Liver (tissue), 9 donors: Measurements from ENCODE around the gene FSTL1. TPM values are rescaled to one million over a fixed set of nuclear protein-coding genes. Genes with fewer than 3 reads are reported as not detected.

Experiments used
- DNase-seq: peaks from one replicate; pipeline ENCODE4 v3.0.0-alpha.2; 2017; ENCODE audit warnings: low spot score
- H3K27ac ChIP-seq, 2 donors: one replicate each; pipeline ENCODE4 v1.7.0; 2013; ENCODE audit warnings: inconsistent platforms in 2 of 2, low read length in 2 of 2, control low read depth in 1 of 2, low read depth in 1 of 2, mild to moderate bottlenecking in 1 of 2
- H3K27me3 ChIP-seq, 4 donors: one replicate each; pipeline versions ENCODE4 v1.6.1 to v1.7.0; 2013; ENCODE audit warnings: low read length in 3 of 4, inconsistent platforms in 1 of 4, mild to moderate bottlenecking in 1 of 4, moderate library complexity in 1 of 4; ENCODE audit not compliant: control insufficient read depth in 4 of 4, insufficient read depth in 4 of 4
- H3K36me3 ChIP-seq, 4 donors: one replicate each; pipeline versions ENCODE4 v1.6.1 to v1.7.0; 2013; ENCODE audit warnings: low read length in 3 of 4, mild to moderate bottlenecking in 3 of 4, low read depth in 1 of 4, moderate library complexity in 1 of 4; ENCODE audit not compliant: control insufficient read depth in 4 of 4, insufficient read depth in 3 of 4
- H3K4me1 ChIP-seq, 4 donors: one replicate each; pipeline versions ENCODE4 v1.6.1 to v1.7.0; 2013; ENCODE audit warnings: low read length in 3 of 4, mild to moderate bottlenecking in 3 of 4, moderate library complexity in 1 of 4; ENCODE audit not compliant: control insufficient read depth in 4 of 4, insufficient read depth in 4 of 4
- H3K4me3 ChIP-seq, 3 donors: one replicate each; pipeline versions ENCODE4 v1.6.1 to v1.7.0; 2013; ENCODE audit warnings: low read length in 3 of 3, control low read depth in 1 of 3, low read depth in 1 of 3, mild to moderate bottlenecking in 1 of 3
- H3K9ac ChIP-seq, 2 donors: one replicate each; pipeline ENCODE4 v1.7.0; 2013; ENCODE audit warnings: low read length in 2 of 2, mild to moderate bottlenecking in 2 of 2, moderate library complexity in 2 of 2, control low read depth in 1 of 2, low read depth in 1 of 2
- H3K9me3 ChIP-seq, 4 donors: one replicate each; pipeline versions ENCODE4 v1.6.1 to v1.7.0; 2013; ENCODE audit warnings: low read length in 3 of 4; ENCODE audit not compliant: control insufficient read depth in 4 of 4
- EGR1 ChIP-seq, 2 donors: IDR thresholded peaks; 2 replicates each; pipeline ENCODE4 v1.6.1; 2016 to 2018; ENCODE audit warnings: antibody characterized with exemption in 2 of 2, low read depth in 2 of 2
- FOXA1 ChIP-seq: IDR thresholded peaks from 2 replicates; pipeline ENCODE4 v1.6.1; 2016; ENCODE audit warnings: antibody characterized with exemption
- GABPA ChIP-seq, 2 donors: IDR thresholded peaks in 1 of 2; conservative IDR thresholded peaks in 1 of 2; 2 replicates each; pipeline ENCODE4 v1.6.1; 2016; ENCODE audit warnings: antibody characterized with exemption in 2 of 2, mild to moderate bottlenecking in 1 of 2, moderate library complexity in 1 of 2
- HNF4A ChIP-seq, 2 donors: conservative IDR thresholded peaks; 2 replicates each; pipeline ENCODE4 v1.6.1; 2016; ENCODE audit warnings: antibody characterized with exemption in 2 of 2, mild to moderate bottlenecking in 2 of 2
- RAD21 ChIP-seq, 2 donors: IDR thresholded peaks; 2 replicates each; pipeline ENCODE4 v1.6.1; 2016; ENCODE audit warnings: antibody characterized with exemption in 2 of 2, mild to moderate bottlenecking in 2 of 2
- RXRA ChIP-seq, 2 donors: IDR thresholded peaks; 2 replicates each; pipeline ENCODE4 v1.6.1; 2017 to 2018; ENCODE audit warnings: antibody characterized with exemption in 2 of 2, mild to moderate bottlenecking in 1 of 2
- SP1 ChIP-seq: IDR thresholded peaks from 2 replicates; pipeline ENCODE4 v1.6.1; 2018; ENCODE audit warnings: antibody characterized with exemption, mild to moderate bottlenecking
- TAF1 ChIP-seq: conservative IDR thresholded peaks from 2 replicates; pipeline ENCODE4 v1.6.1; 2016; ENCODE audit warnings: antibody characterized with exemption, mild to moderate bottlenecking
- YY1 ChIP-seq: IDR thresholded peaks from 2 replicates; pipeline ENCODE4 v1.6.1; 2016; ENCODE audit warnings: antibody characterized with exemption, mild to moderate bottlenecking
- WGBS: extraction: QIAGEN DNeasy Blood & Tissue Kit; methylation state at CpG from one replicate; pipeline ENCODE4 v1.1.7; 2013; 5-methylcytosine and 5-hydroxymethylcytosine counted together
- polyA plus RNA-seq, 2 donors: library from polyadenylated mRNA; stranded (reverse) in 1 of 2; unstranded in 1 of 2; fragments of 200-250 nt in 1 of 2; fragments of >200 nt in 1 of 2; fragmentation: Nextera tagmentation in 1 of 2; extraction: Ambion mirVana in 1 of 2; gene quantifications; one replicate each; pipeline versions ENCODE4 v1.2.1 to v1.2.3, GENCODE V29; 2013 to 2015
- total RNA-seq, 2 donors: library from RNA; depleted of rRNA; stranded (reverse); fragments of >200 nt; gene quantifications; one replicate each; pipeline ENCODE4 v1.2.3, GENCODE V29; 2014
- TF ChIP-seq, protein P1 (sequence below): IDR thresholded peaks from 2 replicates; pipeline ENCODE4 v1.6.1; 2016; ENCODE audit warnings: antibody characterized with exemption, mild to moderate bottlenecking
- TF ChIP-seq, protein P2 (sequence below): IDR thresholded peaks from 2 replicates; pipeline ENCODE4 v1.6.1; 2016; ENCODE audit warnings: antibody characterized with exemption
- TF ChIP-seq, protein P3 (sequence below): IDR thresholded peaks from 2 replicates; pipeline ENCODE4 v1.6.1; 2016; ENCODE audit warnings: antibody characterized with exemption
- TF ChIP-seq, protein P4 (sequence below): IDR thresholded peaks from 2 replicates; pipeline ENCODE4 v1.6.1; 2016; ENCODE audit warnings: antibody characterized with exemption
- TF ChIP-seq, protein P5 (sequence below): fragments of 150-350 bp; IDR thresholded peaks from 2 replicates; pipeline ENCODE4 v1.5.1; 2017; ENCODE audit warnings: improper control_type of control experiment, low read depth, low read length; ENCODE audit not compliant: missing input control
- donor health status: healthy.
- donor health status: healthy.
- donor health status: healthy.
- donor health status: healthy.
- donor health status: healthy.

The FSTL1 gene
- total and polyA plus RNA-seq, 4 donors, result 9.6 to 67.5 (median 24.6) TPM

DNA sequence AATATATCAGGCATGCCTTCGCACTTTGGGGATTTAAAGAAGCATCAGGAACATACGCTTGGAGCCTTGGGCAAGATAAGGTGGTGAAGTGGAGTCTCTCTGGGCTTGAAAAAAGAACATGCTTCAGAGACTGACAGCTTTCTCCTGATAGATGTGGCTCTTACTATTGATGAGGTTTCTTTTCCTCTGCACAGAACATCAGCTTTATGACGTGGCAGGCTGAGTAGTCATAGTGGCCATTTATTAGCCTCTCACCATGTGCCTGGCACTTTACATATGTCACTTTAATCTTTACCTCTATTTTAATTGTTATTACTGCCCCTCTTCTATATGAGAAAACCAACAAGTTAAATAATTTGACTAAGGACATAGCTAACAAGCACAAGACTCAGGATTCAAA is 82.6 kb downstream of the FSTL1 start (continued):
- TF ChIP-seq, protein P1, sequence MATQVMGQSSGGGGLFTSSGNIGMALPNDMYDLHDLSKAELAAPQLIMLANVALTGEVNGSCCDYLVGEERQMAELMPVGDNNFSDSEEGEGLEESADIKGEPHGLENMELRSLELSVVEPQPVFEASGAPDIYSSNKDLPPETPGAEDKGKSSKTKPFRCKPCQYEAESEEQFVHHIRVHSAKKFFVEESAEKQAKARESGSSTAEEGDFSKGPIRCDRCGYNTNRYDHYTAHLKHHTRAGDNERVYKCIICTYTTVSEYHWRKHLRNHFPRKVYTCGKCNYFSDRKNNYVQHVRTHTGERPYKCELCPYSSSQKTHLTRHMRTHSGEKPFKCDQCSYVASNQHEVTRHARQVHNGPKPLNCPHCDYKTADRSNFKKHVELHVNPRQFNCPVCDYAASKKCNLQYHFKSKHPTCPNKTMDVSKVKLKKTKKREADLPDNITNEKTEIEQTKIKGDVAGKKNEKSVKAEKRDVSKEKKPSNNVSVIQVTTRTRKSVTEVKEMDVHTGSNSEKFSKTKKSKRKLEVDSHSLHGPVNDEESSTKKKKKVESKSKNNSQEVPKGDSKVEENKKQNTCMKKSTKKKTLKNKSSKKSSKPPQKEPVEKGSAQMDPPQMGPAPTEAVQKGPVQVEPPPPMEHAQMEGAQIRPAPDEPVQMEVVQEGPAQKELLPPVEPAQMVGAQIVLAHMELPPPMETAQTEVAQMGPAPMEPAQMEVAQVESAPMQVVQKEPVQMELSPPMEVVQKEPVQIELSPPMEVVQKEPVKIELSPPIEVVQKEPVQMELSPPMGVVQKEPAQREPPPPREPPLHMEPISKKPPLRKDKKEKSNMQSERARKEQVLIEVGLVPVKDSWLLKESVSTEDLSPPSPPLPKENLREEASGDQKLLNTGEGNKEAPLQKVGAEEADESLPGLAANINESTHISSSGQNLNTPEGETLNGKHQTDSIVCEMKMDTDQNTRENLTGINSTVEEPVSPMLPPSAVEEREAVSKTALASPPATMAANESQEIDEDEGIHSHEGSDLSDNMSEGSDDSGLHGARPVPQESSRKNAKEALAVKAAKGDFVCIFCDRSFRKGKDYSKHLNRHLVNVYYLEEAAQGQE, result no peak
- no peak for TF ChIP-seq EGR1 (IDR thresholded peaks at IDR 0.05; ENCODE audit: low read depth in 2 of 2)
- no peak for TF ChIP-seq YY1
- no peak for TF ChIP-seq SP1
- no peak for TF ChIP-seq RAD21 (IDR thresholded peaks at IDR 0.05)
- TF ChIP-seq FOXA1, result no peak

DNA sequence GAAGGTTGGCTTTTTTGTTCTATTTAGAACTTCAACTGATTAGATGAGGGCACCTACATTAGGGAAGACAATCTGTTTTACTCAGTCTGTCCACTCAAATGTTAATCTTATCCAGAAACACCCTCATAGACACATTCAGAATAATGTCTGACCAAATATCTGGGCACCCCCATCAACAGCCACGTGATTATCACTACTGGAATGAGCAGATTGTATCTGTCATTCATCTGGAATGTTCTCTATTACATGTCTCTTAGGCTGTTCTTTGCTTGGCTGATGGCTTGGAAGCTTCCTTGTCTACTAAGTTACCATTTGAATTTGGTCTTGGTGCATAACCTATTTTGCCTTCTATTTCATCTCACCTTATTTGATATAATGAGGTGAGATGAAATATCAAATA is 86.0 kb downstream of the FSTL1 start:
- no peaks in the 10 kb centered on the region for H3K4me1 ChIP-seq
- no peaks in the 10 kb centered on the region for H3K36me3 ChIP-seq
- no peak overlapping the region for H3K9ac ChIP-seq
- H3K4me3 ChIP-seq, result no peak overlapping the region
- WGBS, result 18% methylated on average over 1 of the region's 1 CpG
- TF ChIP-seq, protein P2, sequence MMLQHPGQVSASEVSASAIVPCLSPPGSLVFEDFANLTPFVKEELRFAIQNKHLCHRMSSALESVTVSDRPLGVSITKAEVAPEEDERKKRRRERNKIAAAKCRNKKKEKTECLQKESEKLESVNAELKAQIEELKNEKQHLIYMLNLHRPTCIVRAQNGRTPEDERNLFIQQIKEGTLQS, result no peak
- TF ChIP-seq EGR1 (IDR thresholded peaks at IDR 0.05; ENCODE audit: low read depth in 2 of 2), result no peak
- TF ChIP-seq RAD21 (IDR thresholded peaks at IDR 0.05), result no peak
- no peak for TF ChIP-seq HNF4A (conservative IDR thresholded peaks at IDR 0.05)
- TF ChIP-seq, protein P3, sequence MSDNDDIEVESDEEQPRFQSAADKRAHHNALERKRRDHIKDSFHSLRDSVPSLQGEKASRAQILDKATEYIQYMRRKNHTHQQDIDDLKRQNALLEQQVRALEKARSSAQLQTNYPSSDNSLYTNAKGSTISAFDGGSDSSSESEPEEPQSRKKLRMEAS, result no peak
- no peak for TF ChIP-seq TAF1
- TF ChIP-seq, protein P4, sequence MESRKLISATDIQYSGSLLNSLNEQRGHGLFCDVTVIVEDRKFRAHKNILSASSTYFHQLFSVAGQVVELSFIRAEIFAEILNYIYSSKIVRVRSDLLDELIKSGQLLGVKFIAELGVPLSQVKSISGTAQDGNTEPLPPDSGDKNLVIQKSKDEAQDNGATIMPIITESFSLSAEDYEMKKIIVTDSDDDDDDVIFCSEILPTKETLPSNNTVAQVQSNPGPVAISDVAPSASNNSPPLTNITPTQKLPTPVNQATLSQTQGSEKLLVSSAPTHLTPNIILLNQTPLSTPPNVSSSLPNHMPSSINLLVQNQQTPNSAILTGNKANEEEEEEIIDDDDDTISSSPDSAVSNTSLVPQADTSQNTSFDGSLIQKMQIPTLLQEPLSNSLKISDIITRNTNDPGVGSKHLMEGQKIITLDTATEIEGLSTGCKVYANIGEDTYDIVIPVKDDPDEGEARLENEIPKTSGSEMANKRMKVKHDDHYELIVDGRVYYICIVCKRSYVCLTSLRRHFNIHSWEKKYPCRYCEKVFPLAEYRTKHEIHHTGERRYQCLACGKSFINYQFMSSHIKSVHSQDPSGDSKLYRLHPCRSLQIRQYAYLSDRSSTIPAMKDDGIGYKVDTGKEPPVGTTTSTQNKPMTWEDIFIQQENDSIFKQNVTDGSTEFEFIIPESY, result no peak
- TF ChIP-seq, protein P5, sequence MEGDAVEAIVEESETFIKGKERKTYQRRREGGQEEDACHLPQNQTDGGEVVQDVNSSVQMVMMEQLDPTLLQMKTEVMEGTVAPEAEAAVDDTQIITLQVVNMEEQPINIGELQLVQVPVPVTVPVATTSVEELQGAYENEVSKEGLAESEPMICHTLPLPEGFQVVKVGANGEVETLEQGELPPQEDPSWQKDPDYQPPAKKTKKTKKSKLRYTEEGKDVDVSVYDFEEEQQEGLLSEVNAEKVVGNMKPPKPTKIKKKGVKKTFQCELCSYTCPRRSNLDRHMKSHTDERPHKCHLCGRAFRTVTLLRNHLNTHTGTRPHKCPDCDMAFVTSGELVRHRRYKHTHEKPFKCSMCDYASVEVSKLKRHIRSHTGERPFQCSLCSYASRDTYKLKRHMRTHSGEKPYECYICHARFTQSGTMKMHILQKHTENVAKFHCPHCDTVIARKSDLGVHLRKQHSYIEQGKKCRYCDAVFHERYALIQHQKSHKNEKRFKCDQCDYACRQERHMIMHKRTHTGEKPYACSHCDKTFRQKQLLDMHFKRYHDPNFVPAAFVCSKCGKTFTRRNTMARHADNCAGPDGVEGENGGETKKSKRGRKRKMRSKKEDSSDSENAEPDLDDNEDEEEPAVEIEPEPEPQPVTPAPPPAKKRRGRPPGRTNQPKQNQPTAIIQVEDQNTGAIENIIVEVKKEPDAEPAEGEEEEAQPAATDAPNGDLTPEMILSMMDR, result no peak
- no peak for TF ChIP-seq GABPA (IDR thresholded peaks at IDR 0.05 in 1 of 2, conservative IDR thresholded peaks at IDR 0.05 in 1 of 2)
- no peak for TF ChIP-seq SP1
- TF ChIP-seq RXRA (IDR thresholded peaks at IDR 0.05), result no peak
- TF ChIP-seq, protein P1, result no peak
- peaks cover 0 to 2% (median 0%) of the 10 kb centered on the region in 4 donors for H3K27me3 ChIP-seq
- no peak overlapping the region for H3K27ac ChIP-seq
- H3K9me3 ChIP-seq, result no peaks in the 10 kb centered on the region
- DNase-seq, result no peak
